ENCODE data around the gene NOX5. TPM values are rescaled to one million over a fixed set of nuclear protein-coding genes. Genes with fewer than 3 reads are reported as not detected.

NOX5 gene
- total and polyA plus RNA-seq, 2 of the 4 experiments (the other 2 are of a cell fraction): 0.07 TPM; not detected in 1

DNA sequence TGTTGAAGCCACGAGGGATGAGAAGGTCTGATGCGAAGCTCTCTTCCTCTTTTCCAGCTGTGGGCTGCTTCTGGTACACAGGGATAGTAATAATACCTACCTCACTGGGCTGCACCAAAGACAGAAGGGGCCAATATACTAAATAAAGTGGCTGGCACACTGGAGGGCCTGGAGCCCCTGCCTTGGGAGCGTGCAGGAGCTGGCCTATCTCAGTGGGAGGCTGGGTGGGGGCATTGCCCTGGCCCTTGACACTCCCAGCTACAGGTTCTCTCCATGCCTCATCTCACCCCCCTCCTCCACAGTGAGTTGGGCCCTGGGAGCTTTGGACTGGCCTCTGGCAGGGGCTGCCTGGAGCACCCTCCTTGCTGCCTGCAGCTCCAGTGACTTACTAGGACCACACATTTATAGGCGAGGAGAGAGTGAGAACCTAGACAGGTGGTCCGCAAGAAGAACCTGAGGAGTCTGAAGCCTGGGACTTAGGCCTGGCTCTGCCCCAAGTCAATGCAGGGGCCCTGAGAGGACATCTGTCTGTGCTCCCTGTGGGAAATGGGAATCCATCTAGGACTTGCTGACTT is 1.6 kb downstream of the NOX5 start:
- H3K23ac ChIP-seq (ENCODE audit: low read depth, low read length): no peak overlapping the region
- no peak for DNase-seq
- ChIA-PET CTCF (no interaction called here), POLR2A (ENCODE audit: unreplicated experiment) (no interaction called here)
- no peak overlapping the region for H2BK120ac ChIP-seq (ENCODE audit: low read depth, low read length)
- no peak overlapping the region for H3K18ac ChIP-seq (ENCODE audit: low read depth, low read length)
- WGBS, 2 experiments (ENCODE audit: extremely low coverage in 2 of 2, insufficient read length in 1 of 2): 92% methylated on average over 2 of the region's 5 CpGs; no CpG with 5 or more reads in 1 of the 2 experiments
- H2BK15ac ChIP-seq (ENCODE audit: low read depth, low read length): no peak overlapping the region
- no TSS peak for BruUV-seq (replicated peaks)
- H3K4me3 ChIP-seq (ENCODE audit: insufficient read depth, low read depth, low read length): no peak overlapping the region
- no peak overlapping the region for H2AK5ac ChIP-seq (ENCODE audit: low read depth, low read length)
- no peak overlapping the region for H3K27ac ChIP-seq (ENCODE audit: insufficient read depth, low read length)
- no peaks in the 10 kb centered on the region for H3K9me3 ChIP-seq (ENCODE audit: control insufficient read depth, insufficient read depth, low read length)
- dilution Hi-C loops (cut with HindIII; ENCODE audit: low sequenced_read_pairs, unreplicated experiment): no loop called here
- H4K8ac ChIP-seq (ENCODE audit: low read depth in 2 of 2, low read length in 2 of 2): no peak overlapping the region
- in situ Hi-C loops (cut with MboI; ENCODE audit: low sequenced_read_pairs): no loop called here
- H3K27me3 ChIP-seq (ENCODE audit: control insufficient read depth, insufficient read depth, low read length): peaks cover 7% of the 10 kb centered on the region; the same call in 1 of the 2 replicates
- no peak overlapping the region for H4K5ac ChIP-seq (ENCODE audit: low read depth, low read length)
- no peak overlapping the region for H2AFZ ChIP-seq (replicated peaks; ENCODE audit: low read length, poor library complexity)
- H2AK9ac ChIP-seq (replicated peaks; ENCODE audit: low read depth, low read length, poor library complexity): no peak overlapping the region
- H3K9me1 ChIP-seq (ENCODE audit: insufficient read depth, low read length): no peaks in the 10 kb centered on the region; the same call in 1 of the 2 replicates
- H4K91ac ChIP-seq (ENCODE audit: insufficient read depth, low read depth, low read length): no peak overlapping the region
- H4K20me1 ChIP-seq (ENCODE audit: insufficient read depth, low read length): no peaks in the 10 kb centered on the region
- H3K36me3 ChIP-seq (ENCODE audit: control insufficient read depth, insufficient read depth, low read length): no peaks in the 10 kb centered on the region
- H3K4ac ChIP-seq (ENCODE audit: low read depth, low read length): no peak overlapping the region
- H3K14ac ChIP-seq (replicated peaks; ENCODE audit: low read depth, low read length): no peak overlapping the region
- intact Hi-C loops (cut with micrococcal nuclease): no loop called here
- H3K79me1 ChIP-seq (ENCODE audit: low read depth in 1 of 2, low read length in 2 of 2): no peaks in the 10 kb centered on the region
- H2BK5ac ChIP-seq (ENCODE audit: low read depth, low read length, poor library complexity, severe bottlenecking): no peak overlapping the region
- no peak overlapping the region for H3K4me2 ChIP-seq (ENCODE audit: low read depth, low read length)
- TF ChIP-seq NFE2L2 (IDR thresholded peaks at IDR 0.05; ENCODE audit: low read depth, low read length): no peak
- TF ChIP-seq, protein P1, sequence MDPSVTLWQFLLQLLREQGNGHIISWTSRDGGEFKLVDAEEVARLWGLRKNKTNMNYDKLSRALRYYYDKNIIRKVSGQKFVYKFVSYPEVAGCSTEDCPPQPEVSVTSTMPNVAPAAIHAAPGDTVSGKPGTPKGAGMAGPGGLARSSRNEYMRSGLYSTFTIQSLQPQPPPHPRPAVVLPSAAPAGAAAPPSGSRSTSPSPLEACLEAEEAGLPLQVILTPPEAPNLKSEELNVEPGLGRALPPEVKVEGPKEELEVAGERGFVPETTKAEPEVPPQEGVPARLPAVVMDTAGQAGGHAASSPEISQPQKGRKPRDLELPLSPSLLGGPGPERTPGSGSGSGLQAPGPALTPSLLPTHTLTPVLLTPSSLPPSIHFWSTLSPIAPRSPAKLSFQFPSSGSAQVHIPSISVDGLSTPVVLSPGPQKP (IDR thresholded peaks at IDR 0.05; ENCODE audit: borderline replicate concordance, low read depth, low read length): no peak
- TF ChIP-seq CHD1 (IDR thresholded peaks at IDR 0.05; ENCODE audit: low read depth, low read length): no peak
- TF ChIP-seq RAD21 (IDR thresholded peaks at IDR 0.05; ENCODE audit: low read length): no peak
- TF ChIP-seq SMC3 (IDR thresholded peaks at IDR 0.05; ENCODE audit: low read depth, low read length): no peak
- TF ChIP-seq CEBPB (IDR thresholded peaks at IDR 0.05; ENCODE audit: low read depth, low read length): no peak
- no peak for TF ChIP-seq MAZ (IDR thresholded peaks at IDR 0.05; ENCODE audit: borderline replicate concordance, low read depth, low read length)
- TF ChIP-seq MXI1 (IDR thresholded peaks at IDR 0.05; ENCODE audit: borderline replicate concordance, low read depth, low read length): no peak
- no peak for TF ChIP-seq FOS (IDR thresholded peaks at IDR 0.05; ENCODE audit: low read depth, low read length)
- no peak for TF ChIP-seq POLR2A (IDR thresholded peaks at IDR 0.05; ENCODE audit: low read depth, low read length)
- TF ChIP-seq, protein P2, sequence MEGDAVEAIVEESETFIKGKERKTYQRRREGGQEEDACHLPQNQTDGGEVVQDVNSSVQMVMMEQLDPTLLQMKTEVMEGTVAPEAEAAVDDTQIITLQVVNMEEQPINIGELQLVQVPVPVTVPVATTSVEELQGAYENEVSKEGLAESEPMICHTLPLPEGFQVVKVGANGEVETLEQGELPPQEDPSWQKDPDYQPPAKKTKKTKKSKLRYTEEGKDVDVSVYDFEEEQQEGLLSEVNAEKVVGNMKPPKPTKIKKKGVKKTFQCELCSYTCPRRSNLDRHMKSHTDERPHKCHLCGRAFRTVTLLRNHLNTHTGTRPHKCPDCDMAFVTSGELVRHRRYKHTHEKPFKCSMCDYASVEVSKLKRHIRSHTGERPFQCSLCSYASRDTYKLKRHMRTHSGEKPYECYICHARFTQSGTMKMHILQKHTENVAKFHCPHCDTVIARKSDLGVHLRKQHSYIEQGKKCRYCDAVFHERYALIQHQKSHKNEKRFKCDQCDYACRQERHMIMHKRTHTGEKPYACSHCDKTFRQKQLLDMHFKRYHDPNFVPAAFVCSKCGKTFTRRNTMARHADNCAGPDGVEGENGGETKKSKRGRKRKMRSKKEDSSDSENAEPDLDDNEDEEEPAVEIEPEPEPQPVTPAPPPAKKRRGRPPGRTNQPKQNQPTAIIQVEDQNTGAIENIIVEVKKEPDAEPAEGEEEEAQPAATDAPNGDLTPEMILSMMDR (conservative IDR thresholded peaks at IDR 0.05; ENCODE audit: low read depth, low read length): no peak
- TF ChIP-seq, protein P3, sequence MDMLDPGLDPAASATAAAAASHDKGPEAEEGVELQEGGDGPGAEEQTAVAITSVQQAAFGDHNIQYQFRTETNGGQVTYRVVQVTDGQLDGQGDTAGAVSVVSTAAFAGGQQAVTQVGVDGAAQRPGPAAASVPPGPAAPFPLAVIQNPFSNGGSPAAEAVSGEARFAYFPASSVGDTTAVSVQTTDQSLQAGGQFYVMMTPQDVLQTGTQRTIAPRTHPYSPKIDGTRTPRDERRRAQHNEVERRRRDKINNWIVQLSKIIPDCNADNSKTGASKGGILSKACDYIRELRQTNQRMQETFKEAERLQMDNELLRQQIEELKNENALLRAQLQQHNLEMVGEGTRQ (IDR thresholded peaks at IDR 0.05; ENCODE audit: low read depth, low read length): no peak
- TF ChIP-seq BHLHE40 (IDR thresholded peaks at IDR 0.05; ENCODE audit: low read depth, low read length): no peak
- H3K4me1 ChIP-seq (ENCODE audit: control insufficient read depth, insufficient read depth, low read length): peaks cover 5% of the 10 kb centered on the region
- no peak overlapping the region for H2BK20ac ChIP-seq (ENCODE audit: low read depth, low read length)
- ATAC-seq (ENCODE audit: low read depth): no peak
- no peak overlapping the region for H3K56ac ChIP-seq (ENCODE audit: extremely low read depth, insufficient read depth, low read length)
- no peak overlapping the region for H3K9ac ChIP-seq (ENCODE audit: low read depth, low read length)
